CD4-positive, alpha-beta T cell treated with Interleukin-1 beta for 1 hour (primary cell): Measurements from ENCODE around the gene PEPD.

Experiments used
- DNase-seq, 2 donors: peaks; one replicate each; pipeline ENCODE4 v3.0.0-alpha.2; 2020 to 2022

PEPD gene

DNA sequence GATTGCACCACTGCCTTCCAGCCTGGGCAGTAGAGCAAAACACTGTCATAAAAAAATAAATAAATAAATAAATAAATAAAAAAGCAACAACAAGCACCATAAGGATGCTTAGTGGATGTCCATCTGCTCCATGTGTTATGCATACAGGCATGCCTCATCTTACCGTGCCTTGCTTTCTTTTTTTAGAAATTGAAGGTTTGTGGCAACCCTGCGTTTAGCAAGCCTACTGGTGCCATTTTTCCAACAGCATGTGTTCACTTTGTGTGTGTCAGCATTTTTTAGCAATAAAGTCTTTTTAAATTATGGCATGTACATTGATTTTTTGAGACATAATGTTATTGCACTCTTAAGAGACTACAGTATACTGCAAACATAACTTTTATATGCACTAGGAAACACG, 68.3 kb downstream of the PEPD start:
- DNase-seq = no peak

DNA sequence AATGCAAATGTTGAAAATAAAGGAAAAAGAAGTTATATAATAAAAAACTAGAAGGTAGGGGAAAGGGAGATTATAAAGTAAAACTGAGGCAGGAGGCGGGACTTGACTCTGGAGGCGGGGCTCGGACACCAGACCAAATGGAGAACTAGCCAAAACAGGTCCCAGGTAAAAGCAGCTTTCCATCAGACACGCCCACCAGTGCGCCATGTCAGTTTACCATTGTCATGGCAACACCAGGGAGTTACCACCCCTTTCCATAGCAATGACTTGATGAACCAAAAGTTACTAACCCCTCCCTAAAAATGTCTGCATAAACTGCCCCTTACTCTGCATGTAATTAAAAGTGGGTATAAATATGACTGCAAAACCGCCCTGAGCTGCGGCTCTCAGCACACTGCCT, 70.9 kb downstream of the PEPD start:
- no peak for DNase-seq

DNA sequence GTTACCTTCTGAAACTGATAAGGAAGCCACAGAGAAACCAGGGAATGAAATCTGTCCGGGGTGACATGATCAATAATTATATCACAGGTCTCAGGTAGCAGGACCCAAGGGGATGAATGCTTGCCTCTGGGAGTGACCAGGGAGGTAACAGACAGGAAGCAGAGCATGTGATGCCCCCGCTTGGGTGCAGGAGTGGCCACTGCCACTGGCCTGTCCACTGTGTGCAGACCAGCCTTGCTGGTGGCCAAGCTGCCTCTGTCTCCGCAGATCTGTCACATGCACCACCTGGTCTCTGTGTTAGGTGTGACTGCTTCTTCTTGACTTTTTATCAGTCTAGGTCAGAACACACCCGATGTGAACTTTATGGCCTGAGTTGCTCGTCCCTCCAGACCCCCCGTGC, 71.8 kb downstream of the PEPD start:
- DNase-seq = no peak

DNA sequence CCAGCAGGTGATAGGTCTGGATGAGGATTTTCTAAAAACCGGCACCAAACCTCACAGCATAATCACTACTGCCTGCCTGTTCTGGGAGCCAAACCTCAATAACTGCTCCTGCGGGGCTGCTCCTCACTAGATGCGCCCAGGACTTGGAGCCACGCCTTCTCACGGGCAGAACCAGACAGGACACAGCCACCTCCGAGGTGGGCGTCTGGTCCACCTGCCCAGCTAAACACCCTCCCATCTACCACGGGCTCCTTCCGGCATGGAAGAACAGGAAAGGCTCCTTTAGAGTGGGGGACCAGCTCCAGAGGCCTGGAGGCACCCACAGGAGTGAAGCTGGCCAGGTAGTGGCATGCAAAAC, 73.5 kb downstream of the PEPD start:
- no peak for DNase-seq

DNA sequence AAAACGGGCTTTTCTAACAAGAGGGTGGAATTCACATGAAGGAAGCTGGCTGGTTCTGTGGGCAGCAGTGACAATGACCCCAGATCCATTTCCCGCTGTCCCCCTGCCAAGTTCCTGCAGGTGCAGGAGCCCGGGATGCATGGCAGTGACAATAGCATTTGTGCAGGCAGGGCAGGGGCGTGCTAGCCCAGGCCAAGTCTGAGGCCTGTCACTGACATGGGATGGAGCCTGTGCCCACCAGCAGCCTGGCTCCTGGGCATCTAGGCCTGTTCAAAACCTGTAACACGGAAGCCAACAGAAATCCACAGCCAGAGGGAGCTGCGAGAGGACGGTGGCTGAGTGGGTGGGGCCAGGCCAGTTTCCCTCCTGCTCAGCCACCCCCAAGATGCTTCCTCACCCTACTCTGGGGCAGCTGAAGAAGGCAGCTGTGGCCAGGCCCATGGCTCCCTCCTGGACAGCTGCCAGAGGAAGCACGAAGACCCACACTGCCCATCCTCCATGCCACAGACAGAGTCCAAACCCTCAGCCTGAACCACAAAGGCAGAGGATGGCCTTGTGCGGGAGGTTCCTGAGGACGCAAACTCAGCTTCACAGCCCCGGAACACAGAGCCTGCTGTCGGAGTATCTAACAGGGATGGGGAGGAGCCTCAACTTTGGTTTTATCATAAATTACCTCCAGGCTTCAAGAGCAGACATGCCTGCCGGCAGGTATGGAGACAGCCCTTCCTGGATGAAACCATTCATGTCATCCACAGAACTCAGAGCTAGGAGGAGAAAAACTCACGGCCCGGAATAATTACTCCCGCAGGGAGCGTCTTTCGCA, 74.0 kb downstream of the PEPD start:
- DNase-seq = no peak

DNA sequence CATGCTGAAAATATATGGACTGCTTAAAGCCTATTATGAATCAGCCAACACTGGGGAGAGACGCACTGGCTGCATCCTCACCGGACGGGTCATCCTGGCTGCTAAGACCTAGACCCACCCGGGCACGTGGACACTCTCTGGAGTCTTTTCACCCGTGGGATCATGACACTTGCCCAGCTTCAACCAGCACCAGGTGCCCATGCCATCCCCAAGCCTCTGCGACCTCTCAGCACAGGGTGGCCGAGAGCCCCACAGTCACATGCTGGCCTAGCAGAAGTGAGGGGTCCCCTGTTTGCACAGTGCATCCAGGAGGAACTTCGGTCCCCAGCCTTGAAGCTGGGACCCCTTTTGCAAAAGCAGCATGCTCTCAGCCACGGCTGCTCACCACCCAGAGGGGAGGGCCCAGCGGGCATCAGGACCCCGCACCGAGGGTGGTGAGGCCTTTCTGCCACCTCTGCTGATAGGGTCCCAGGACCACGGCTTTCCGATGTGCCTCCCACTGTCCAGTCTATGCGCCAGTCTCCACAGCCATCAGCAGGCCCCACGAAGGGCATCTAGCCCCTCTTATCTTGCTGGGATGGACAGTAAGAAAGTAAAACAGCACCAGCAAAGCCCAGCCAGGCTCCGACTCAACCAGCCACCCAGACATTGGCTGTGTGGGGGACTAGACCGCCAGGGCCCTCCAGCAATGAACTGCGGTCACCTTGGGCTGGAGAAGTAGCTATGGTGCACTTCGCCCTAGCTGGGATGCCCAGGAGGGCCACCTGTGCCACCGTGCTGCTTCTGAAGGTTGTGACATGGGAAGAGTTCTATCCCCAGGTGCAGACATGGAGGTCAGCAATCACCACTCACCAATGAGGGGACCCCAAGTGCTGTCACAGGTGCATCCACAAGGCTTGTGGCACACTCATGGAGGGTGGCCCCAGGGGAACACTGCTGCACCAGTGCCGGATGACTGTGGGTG, 75.0 kb downstream of the PEPD start:
- DNase-seq = no peak

DNA sequence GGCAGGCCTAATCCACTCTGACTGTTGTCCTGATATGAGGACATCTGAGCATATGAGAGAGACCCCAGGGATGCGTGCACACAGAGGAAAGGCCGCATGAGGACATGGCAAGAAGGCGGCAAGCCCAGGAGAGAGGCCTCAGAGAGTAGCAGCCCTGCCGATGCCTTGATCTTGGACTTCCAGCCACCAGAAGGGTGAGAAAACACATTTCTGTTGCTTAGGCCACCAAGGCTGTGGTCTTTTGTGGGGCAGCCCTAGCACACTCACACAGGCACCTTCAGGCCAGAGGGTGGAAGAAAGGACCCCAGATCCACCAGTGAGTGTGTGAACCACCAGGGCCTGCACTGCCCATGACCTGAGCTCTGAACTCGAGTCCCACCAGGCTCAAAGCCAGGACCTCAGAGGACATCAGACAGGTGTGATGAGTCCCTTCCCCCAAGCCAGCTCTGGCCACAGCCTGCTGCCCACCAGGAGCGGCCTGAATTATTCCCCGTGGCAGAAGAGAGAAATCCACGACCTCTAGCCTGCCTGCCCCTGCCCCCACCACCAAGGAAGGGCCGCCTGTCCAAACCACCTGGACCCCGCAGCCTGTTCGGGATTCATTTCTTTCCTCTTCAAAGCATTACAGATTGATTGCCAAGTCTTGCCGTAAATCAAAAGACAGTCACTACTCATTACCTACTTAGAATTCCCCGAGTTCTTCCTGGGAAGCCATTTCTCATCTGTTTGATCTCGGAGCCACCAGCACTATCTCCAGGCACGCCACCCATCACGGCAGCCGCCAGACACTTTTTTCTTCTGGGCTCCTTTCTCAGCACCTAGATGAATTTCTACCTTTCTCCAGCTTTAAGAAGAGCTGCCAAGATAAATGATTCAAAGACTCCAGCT, 75.9 kb downstream of the PEPD start:
- no peak for DNase-seq

DNA sequence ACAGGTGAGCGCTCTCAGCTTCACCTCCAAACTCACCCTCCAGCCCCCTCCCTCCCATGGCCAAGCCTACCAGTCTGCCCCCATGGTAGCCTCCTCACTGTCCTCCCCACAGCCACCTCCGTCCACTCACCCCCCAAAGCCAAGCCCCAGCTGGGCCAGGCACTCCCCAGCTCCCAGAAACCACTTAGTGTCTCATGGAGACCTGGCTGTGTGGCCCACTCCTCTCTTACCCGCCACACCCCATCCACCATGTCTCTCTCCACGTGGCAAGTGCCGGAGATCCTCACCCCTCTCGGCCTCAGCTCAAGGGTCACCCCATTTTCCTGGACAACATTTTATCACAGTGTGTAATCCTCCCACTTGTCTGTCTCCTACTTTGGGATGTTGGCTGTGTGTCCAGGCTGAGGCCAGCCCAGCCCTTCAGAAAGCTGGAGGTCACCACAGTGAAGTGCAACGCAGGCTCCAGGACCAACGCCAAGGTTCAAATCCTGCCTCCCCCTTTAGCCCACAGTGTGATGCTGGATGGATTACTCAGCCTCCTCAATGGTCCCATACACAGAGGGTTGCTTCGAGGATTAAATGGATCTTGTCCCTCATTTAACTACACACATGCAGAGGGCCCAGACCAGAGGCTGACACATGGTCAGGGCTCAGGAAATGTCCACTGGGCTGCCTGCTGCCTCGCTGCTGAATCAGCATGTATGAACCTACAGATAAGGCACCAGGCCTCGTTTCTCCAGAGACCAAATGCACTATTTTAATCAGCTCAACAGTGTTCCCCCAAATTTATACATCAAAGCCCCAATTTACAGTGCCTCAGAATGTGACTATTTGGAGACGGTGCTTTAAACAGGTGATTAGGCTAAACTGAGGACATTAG, 76.8 kb downstream of the PEPD start:
- no peak for DNase-seq

DNA sequence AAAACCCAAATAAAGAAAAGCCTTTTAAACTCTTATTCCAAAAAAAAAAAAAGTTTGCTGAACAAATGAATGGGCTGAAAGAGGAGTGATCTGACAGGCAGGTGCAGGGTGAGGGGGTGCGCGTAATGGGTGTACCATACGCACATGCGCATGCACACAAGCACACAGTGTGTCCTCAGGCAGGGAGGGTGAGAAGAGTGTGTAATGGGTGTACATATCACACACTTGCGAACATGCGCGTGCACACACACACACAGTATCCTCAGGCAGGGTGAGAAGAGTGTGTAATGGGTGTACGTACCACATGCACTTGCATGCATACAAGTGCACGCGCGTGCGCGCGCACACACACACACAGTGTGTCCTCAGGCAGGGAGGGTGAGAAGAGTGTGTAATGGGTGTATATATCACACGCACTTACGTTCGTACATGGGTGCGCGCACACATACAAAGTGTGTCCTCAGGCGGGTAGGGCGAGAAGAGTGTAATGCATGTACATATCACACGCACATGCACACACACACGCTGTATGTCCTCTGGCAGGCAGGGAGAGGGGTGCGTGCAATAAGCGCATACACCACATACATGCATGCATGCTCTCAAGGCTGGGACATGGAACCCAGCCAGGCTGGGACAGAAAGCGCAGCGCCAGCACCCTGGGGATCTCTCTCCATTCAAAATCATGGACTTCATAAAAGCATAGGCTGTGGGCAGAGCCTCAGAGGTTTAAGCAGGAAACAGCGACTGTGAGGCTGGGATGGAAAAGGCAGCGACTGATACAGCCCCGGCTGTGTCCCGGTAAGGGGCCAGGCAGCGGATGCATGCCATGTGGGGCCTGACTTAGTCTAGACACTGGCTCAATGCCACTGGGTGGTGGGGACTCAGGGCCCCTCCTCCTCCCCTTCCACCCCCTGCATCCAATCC, 77.7 kb downstream of the PEPD start:
- DNase-seq = no peak

DNA sequence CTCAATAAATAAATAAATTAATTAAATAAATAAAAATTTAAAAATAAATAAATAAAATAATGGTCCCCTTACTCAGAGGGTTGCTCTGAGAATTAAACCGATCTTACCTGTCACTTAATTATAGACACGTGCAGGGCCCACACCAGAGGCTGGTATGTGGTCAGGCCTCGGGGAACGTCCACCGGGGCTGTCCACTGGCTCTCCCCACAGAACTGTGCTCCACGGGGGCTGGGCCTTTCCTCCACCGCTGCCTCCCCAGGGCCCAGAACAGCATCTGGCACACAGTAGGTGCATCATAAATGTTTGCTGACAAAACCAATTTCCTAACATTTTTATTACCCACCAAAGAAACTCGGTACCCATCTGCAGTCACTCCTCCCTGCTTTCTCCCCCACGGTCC, 78.9 kb downstream of the PEPD start:
- no peak for DNase-seq

DNA sequence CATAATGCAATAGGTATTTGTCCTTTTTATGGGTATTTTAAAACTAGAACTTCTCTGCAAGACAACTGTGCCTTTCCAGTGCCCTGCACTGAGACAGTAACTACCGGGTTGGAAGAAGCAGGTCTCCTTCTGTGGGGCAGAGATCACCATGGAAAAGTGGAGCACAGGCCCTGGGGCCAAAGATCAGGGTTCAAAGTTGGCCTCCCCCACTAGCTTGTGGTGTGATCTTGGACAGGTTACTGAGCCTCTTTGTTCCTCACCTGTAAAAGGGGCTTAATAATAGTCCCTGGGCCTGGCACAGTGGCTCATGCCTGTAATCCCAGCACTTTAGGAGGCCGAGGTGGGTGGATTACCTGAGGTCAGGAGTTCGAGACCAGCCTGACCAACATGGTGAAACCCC, 79.8 kb downstream of the PEPD start:
- no peak for DNase-seq

DNA sequence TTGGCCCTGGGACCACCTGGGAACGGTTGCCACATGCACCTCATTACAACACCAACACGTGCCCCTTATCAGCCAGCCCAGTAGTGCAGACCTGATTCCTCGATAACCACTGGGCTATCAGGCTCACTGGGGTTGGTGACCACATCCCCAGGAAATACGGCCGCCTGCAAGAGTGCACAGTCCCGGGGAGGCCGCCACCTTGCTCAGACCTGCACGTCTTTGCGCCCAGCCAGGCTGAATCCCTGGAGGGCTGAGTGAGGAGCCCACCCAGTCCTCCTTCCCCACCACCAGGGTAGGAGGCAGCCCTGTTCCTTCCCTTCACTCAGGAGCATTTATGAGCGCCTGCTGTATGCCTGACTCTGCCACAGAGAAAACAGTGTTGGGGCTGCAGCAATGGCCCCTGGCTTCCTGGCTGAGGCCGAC, 80.3 kb downstream of the PEPD start:
- DNase-seq = no peak

DNA sequence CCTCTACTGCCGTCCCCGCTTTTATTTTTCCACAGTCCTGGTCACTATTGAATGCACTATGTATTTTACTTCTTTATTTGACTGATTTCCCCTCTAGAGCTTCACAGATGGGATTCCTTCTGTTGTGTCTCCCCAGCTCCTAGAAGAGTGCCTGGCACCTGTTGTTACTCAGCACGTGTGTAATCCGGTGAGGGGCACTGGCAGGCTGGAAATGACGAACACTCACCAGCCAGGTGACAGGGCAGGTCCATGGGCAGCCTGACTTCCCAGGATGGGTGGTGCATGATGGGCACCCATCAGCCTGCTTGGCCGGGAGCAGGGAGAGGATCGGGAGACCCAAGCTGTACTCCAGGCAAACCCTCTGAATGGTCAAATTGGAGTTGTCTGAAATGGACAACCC, 80.9 kb downstream of the PEPD start:
- DNase-seq = no peak

DNA sequence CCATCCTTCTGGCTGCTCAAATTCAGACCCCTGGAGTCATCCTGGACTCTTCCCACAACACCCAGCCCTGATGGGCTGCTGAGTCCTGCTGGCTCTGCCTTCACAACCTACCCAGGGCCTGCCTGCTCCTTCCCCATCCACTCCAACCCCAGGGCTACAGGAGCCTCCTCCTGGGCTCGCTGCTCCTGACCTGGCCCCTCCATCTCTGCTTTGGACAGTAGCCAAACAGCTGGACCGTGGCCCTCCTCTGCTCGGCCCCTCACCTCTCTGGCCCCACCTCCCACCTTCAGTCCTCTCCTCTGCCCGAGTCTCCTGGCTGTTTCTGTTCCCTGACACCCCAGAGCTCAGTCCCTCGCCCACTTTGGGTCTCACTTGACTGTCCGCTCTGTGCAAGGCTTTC, 81.3 kb downstream of the PEPD start:
- DNase-seq = no peak

DNA sequence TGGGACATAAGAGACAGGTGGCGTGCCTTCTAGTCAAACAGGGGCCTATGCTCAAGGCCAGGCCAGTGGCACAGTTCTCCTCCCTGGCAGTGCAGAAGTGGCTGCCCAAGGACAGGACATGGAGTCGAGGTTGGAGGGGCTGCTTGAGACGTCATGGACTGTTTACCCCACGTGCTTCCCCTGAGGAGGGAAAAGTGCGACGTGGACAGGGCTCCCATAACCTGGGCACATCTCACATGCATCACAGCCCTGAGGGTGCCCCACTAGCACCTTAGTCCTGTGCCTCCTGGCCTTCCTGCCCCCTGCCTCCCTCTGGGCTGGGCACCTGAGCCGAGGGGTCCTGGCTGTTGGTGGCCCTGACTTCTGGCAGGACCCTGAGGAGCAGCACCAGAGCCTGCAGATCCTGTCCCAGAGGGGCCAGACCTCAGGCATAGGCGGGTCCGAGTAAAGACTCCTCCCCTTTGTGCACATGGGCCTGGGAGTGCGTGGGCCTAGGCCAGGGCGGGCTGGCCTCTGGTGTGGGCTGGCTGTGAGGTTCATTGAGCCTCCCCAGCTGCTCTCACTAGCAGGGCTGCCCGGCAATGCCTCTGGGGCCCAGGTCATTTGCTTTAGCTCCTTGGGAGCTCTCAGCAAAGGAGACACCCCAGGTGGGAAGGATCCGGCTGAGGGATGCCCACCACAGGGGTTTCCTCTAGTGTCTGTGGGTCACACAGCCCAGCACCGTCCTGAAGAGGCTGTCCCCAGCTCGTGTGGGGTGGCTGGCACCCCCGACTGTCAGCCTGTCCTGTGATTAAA, 82.4 kb downstream of the PEPD start:
- DNase-seq = no peak

DNA sequence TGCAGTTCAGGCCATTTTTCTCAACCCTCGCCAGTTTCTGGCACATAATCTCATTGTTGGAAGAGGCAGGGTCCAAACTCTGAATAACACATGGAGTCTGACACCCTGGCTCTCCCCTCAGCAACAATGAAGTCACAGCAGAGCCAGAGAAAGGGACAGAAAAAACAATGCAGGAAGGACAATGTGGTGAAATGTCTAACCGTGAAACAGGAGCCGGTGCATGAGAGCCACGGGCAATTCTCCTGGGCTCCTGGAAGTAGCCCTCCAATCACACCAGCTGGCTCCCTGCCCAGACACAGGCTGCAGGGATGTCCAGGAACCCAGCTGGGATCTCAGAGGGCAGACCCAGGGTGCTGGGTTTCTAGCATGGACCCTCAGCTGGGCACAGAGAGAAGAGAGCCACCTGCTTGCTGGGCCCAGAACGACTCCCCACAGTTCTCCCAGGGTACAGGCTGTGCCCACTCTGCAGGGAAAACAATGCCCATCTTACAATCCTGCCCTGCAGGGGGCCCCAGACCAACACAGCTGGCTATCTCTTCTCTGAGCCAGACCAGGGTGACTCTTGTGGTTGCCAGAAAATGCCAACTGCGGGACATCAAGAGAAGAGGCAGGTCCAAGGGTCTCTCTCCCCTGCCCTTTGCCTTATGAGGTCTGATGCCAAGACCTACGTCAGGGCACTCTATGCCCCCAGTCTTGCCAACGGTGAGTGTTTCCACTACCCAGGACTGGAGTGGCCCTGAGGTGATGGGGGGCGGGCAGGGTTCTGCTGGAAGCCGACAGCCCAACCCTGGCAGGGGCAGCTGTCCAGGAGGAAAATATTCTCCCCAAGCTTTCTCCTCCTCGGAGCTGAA, 83.5 kb downstream of the PEPD start:
- DNase-seq = no peak

DNA sequence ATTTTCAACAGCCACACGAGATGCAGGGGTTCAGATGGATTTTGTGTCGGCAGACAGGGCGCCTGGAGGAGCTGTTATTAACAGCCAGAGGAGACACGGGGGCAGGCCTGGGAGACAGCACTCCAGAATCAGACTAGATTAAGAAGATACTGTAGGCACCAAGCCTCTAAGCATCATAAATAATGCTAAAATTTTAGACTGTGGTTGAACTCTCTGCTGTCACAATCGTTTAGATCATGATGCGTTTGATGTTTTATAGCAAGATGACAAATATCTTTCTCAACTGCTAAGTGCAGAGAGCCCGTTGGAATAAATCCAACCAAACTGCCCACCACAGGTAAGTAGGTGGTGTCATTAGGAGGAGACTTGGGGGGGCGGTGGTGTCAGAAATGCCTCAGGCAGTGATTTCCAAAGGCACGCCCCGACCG, 84.2 kb downstream of the PEPD start:
- DNase-seq = no peak

DNA sequence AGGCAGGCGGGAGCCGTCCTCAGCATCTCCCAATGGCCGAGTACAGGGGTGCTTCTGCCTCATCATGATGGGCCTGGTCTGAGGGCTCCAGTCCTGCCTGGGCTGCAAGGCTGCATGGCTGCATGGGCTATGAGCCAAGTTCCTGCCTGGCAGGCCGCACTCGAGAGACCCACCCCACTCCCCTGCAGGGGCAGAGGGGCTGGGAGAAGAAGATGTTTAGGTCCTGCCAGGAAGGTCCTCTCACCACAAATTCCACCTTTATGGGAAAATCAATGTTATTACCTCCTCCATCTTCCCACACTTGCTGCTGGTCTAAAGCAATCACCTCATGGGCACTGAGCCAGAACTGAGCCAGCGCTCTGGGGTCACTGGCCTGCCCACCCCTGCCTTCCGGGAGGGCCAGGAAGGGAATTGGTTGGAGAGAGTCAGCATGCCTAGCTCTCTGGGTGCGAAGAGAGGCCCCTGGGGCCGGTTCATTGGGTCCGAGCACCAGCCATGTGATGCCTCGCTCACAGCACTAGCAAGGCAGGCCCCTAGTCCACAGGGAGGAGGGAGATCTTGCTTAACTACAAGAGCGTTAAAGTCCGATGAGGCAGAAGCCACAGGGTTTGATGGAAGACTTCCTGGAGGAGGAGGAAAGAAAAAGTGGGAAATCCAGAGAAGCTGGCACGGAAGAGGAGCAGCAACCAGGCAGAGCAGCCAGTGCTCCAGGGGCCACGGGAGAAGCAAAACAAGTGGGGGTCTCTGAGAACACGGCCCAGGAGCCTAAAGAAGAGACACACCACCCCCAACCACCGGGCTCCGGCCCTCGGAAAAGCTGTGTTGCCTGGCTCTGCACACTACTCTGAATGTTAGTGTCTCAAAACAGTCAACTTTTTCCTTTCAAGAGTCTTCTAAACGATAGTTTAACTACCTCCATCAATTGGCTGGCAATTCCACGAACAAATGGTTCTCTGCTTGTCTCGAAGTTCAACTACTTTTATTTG, 84.9 kb downstream of the PEPD start:
- DNase-seq = no peak
